GM19238 (cell line): ENCODE results near the gene MPPED1.

Experiments
- DNase-seq: peaks from one replicate; pipeline ENCODE4 v3.0.0; 2011; ENCODE audit warnings: low spot score; ENCODE audit not compliant: insufficient read length

Gene MPPED1

DNA sequence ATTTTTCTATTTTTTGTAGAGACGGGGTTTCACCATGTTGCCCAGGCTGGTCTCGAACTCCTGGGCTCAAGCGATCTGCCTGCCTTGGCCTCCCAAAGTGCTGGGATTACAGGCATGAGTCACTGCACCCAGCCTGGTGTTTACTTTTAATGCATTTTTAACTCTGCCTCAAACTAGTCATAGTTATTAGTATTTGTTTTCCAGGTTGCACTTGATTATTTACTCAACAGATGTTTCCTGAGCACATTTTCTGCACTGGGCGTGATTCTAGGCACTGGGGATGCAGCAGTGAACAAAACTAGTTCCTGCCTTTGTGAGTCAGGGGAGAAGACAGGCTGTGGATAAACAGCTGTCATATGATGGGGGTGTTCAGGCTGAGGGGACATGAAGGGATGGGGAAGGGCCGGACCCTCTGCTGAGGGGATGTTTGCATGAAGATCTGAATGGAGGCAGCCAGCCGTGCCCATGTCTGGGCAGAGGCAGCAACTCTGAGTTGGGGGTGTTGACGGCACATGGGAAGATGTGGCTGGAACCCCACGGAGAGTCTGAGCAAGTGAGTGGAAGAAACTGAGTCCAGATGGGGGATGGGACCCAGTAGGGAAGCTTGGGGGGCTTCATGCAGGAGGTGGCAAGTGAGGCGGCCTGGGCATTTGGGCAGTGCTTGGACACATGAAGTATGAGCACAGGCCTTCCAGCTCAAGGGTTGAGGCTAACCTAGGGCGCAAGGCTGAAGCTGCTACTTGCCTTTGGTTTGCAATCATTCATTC is 34.4 kb downstream of the MPPED1 start:
- no peak for DNase-seq

DNA sequence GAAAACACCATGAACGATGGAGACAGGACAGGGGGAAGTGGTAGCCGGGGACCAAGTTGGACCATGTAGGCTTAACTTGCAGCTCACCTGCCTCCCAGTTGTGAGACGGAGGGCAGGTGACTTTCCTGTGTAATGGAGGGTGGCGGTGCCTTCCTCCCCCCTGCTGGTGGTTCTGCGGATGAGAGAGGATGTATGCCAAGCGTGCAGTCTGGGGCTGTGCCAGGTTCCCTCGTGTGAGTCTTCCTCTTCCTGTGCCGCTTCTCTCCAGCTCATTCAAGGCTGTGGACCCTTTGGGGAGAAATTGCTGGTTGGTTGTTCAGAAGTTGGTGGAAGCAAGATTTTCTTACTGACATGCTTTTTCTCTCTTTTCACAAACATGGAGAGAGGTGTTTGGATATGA is 35.1 kb downstream of the MPPED1 start:
- no peak for DNase-seq

DNA sequence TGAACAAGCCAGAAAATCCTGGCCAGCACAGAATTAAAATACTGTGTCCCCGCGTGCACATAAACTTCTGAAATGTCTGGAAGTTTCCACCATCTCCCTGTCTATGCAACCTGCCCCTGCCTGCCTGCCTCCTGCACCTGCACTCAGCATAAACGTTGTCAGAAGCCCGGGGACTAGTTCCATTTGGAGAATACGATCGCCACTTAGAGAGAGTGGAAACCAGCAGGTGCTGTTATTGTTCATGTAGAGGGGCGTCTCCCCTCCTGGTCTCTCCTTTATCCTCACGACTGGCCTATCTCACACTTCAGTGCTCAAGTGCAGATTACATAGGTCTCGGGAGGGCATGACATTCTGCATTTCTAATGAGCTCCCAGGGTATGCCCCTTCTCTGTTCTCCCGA is 35.6 kb downstream of the MPPED1 start:
- DNase-seq: no peak

DNA sequence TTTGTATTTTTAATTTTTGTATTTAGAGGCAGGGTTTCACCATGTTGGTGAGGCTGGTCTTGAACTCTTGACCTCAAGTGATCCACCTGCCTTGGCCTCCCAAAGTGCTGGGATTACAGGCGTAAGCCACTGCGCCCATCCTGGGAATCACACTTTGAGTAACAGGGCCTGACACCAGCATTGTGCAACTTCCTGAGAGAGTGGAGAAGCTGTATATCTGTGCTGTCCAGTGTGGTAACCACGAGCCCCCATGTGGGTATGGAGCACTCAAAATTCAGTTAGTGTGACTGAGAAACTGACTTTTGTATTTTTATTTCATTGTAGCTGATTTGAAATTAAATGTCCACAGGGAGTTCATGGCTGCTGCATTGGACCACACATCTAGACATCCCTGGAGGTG is 36.2 kb downstream of the MPPED1 start:
- no peak for DNase-seq

DNA sequence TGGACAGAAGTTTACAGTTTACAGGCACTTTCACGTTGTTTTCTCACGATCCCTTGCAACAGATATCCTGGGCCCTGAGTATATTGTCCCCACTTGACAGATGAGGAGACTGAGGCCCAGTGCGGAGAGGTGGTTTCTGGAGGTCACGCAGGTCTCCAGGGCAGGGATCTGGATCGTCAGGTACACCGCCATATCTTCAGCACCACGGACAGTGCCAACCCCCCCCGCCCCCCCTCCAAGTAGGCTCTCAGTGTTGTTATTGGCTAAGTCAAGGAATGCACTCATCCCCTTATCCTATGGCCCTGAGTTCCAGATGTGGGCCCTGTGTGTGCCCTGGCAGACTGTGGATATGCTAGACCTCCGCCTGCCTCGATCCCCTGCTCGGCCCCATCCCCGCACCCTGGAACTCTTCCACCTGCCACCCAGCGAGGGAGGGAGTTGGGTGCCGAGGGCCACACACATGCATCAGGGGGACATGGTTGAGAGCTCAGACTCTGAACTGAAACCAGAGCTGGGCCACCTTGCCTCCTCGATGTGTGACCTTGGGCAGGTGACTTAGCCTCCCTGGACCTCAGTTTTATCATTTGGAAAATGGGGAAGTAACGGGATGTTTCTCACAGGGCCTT is 37.5 kb downstream of the MPPED1 start:
- DNase-seq: no peak

DNA sequence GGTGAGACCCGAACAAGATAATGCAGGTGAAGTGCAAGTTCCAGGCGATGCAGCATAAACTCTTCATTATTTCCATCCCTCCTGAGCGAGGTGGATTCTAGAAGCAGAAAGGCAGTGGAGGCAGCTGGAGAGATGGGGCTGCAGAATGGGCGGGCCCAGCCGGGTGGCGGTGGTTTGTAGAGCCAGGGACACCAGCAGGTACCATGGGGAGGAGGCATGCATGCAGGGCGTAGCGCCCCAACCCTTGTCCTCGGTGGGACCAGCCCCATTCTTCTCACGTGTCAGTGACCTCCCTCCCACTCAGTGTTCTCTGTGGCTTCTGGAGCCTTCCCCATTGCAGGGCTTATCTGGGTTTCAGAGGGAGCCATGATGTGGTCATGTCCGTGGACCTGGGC is 38.0 kb downstream of the MPPED1 start:
- DNase-seq: no peak

DNA sequence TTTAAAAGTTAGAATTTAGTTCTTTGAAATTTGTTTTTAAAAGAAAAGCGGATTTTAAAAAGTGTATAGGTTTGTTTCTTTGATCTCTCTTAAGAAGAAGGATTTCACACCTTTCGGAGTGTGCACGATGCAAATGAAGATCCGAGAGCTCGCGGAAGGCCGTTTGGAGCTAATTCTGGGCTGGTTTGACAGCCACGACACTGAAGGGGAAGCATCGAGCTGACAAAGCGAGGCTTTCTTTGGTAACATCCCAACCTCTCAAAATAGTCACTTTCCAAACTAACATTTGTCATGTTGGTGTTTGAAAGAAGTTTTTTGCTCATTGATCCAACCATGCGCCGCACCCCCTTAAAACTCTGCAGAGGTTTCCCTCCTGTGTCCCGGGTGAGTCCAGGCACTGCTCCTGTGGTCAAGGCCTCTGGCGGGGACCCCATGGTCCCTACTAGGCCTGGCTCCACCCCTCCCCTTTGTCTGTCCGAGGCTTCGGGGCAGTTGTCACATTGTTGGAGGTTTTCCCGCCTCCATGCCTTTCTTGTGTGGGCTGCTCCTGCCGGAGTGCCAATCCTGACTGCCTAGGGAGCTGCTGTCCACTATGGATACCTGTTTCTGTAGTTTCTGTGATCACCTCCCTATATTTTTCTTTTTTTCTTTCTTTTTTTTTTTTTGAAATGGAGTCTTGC is 39.7 kb downstream of the MPPED1 start:
- no peak for DNase-seq

DNA sequence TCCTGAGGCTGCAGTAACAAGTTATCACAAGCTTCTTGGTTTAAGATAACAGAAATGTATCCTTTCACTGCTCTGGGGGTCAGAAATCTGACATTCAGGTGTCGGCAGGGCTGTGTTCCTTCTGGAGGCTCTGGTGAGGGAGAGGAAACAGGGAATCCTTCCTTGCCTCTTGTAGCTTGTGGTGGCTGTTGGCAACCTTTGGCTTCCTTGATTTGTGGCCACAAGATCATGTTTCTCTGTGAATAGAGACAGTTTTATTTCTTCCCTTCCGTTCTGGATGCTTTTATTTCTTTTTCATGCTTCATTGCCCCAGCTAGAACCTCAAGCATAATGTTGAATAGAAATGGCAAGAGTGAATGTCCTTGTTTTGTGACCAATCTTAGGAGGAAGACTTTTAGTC is 44.0 kb downstream of the MPPED1 start:
- no peak for DNase-seq

DNA sequence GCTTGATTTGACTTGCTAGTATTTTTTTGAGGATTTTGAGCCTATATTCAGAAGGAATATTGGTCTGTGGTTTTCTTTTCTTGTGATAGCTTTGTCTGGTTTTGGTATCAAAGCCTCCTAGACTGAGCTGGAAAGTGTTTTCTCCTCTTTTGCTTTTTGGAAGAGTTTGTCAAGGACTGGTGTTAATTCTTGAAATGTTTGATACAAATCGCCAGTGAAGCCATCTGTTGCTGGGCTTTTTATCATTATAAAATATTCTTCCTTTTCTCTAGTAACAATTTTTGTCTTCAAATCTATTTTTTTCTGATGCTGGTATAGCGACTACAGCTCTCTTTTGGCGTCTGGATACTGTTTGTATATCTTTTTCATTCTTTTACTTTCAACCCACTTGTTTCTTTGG is 45.2 kb downstream of the MPPED1 start:
- DNase-seq: no peak

DNA sequence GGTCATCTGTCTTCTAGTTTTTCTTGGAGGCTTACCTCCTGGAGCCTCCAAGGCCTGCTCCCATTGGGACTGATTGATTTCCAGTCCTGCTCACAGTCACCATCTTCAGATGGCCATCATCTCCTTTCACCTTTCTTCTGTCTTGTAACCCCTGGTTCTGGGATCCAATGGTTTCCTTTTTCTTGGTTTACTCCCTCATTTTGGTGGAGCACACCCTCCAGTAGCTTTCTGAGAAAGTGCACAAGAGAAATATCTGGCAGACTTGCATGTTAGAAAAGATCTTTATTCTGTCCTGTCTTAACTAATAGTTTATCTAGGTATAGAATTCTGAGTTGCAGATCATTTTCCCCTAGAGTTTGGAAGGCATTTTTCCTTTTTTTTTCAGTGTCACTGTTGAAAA is 50.9 kb downstream of the MPPED1 start:
- no peak for DNase-seq

DNA sequence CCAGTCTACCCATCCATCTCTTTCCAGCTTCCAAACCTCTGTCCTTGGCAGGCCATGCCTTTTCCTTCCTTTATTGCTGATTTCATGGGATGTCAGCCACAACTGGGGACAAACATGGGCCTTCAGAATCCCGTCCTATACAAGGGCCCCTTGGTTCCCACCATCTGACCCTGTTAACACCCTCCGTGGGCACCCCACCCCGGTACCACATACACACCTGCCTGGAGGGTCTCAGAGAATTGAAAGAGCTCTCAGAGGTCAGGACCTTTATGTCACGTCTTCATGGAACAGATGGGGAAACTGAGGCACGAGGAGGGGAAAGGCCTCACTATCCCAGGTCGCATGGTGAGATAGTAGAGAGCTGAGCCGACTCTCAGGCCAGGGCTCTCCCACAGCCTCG is 53.0 kb downstream of the MPPED1 start:
- no peak for DNase-seq

DNA sequence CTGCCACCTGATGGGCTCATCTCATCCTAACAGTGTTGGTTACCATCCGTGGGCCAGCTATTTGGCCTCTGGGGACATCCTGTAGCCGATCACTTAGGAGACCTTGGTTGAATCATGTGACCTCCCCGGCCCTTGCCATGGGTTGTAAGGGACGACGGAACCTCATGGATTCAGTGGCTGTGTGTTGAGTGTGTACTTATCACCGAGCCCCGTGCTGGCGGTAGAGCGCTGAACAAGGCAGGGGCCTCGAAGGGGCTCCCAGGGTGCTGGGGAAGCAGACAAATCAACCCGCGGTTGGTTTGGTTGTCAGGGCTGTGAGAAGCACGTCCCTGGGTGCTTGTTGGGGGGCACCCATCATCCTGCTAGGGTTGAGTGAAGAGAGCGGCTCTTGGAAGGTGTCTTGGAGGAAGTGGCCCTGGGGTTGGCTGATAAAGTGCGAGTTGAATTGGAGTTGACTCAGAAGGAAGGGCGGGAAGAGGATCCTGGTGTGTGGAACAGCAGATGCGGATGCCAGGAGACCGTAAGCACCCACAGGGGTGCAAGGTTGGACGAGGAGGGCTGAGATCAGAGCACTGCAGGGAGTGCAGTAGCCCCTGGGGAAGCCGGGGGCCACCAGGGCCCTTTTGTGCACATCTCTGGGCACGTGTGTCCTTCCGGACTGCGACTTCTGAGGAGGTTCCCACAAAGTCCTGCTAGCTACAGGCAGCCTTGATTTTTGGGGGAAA is 53.6 kb downstream of the MPPED1 start:
- DNase-seq: no peak

DNA sequence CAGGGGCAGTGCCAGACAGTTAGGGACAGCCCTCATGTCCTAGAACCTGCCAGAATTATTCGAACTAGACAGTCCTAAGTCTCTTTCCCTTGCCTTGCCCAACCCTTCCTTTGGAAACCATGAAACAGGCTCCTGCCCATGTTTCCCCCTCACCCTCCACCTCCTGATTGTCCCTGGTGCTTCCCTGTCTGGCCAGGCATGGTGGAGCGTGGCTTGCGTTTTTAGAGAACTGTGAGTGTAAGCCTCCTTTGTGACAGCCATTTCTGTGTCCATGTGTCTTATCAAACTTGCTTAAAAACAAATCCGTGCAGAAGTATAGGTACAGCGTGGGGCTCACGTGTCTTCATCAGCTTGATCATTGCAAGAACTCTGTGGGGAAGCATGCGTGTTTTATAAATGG is 54.9 kb downstream of the MPPED1 start:
- DNase-seq: no peak

DNA sequence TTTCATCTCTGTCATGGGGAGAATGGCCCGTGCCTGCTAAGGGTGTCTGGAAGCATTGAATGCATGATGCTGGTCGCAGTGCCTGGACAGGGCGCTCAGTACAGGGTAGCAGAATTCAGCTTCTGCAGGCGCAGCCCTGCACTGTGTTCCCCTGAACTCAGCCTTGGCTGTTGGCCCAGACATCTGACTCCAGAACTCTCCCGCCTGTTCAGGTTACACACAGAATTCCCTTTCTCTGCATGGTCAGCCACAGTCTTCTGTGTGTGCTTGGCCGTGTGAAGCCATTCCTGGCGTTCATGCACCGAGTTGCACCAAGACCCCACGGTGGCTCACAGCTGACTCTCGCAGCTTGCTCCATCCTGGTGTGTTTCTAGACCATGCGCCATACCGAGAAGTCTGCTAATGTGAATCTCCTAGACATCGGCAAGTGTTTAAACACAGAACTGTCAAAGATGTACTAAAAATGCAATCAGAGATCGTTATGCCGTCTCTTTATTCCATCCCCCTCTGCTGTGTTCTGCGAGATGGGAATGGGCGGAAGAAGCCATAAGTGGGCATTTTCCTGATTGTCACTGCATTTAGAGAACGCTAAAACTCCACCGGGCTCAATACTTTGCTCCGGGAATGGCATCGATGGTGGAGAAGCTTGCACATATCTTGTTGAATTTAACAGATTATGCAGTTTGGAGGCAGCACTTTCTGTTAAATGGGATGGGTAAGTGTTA is 55.6 kb downstream of the MPPED1 start:
- DNase-seq: no peak

DNA sequence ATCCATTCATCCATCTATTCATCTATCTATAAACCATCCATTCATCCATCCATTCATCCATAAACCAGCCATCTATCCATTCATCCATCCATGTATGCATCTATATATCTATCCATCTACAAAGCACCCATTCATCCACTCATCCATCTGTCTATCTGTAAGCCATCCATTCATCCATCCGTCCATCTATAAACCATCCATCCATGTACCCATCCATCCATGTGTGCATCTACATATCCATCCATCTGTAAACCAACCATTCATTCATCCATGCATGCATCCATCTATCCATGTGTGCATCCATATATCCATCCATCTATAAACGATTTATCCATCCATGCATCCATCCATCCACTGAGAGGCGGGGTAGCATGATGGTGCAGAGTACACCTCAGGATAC is 58.4 kb downstream of the MPPED1 start:
- DNase-seq: no peak

DNA sequence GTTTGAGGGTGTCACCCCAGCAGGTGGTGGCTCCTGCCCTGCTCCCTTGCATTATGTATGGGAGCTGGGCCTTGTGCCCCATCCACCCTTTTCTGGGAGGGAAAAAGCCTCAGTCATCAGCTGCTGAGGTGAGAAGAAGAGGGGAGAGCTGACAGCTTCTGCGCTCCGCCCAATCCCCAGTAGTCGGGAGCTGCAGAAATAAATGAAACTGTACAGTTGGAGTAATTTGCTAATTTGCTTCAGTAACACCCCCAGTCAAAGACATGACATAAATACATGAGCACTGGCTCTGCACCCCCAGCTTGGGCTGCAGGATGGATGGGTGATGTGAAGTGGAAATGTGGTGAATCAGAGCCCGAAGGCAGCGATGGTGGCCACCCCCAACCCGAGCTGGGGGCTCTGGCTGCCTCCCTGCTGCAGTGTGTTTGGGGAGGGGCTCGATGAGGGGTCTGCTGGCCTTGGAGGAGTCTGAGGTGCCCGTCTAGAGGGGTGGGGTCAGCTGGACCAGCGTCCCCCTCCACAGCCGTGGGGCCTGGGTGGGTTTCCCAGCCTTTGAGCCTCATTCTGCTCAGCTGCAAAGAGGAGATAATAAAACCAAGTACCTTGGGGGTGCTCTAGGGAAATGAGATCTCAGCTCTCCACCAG is 59.2 kb downstream of the MPPED1 start:
- no peak for DNase-seq

DNA sequence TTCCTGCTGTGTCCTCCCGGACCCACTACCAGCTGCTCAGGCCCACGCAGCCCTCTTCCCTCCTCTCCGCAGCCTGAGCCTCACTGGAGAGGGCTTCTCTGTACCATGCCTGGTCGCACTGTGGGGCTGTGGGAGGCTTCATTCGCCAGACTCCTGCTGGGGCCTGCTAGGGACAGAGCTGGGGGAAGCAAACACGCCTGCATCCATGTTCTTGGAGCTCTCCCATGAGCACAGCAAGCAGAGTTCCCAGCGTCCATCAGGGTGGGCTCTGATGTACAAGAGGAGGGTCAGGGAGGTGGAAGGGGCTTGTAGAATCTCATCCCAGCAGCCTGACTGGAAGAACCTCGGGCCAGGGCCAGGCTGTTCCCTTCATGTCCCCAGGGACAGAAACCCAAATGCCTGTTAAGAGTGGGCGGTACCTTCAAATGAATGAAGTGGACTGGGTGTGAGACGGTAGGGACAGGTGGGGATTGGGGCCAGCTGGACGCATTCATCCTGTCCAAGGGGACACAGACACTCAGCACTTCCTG is 59.9 kb downstream of the MPPED1 start:
- DNase-seq: no peak

DNA sequence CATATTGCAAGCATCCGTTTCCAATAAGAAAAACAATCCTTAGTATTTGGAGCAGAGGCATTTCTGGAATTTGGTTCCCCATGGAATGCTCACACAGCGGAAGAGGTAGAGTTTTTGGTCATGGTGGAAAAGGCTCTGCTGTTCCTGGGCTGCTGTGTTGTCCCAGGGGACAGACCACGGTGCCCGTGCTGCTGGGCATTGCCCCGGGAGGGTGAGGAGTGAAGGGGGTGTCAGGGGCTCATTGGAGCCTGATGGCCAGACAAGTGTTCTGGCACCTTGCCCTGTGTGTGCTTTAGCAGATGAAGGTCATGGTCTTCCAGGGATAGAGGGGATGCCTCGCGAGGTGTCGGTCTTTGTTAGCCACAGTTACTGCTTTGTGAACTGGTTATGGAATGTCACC is 61.2 kb downstream of the MPPED1 start:
- no peak for DNase-seq

DNA sequence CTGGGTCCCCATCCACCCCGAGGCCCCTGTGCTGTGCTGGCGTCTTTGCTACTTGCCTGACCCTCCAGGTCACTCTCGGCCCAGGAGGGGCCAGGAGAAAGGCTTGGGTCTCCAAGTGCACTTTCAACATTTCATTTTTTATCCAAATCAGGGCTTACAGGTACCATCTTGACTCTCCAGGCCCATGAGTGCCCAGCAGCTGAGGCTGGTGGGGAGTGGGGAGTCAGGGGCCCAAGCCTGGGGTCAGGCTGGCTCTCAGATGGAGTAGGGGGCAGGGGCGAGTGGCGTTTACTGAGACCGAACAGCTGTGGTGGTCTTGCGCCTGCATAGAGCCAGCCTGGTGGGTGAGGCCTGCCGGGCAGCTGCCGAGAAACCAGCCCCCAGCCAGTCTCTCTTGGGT is 61.6 kb downstream of the MPPED1 start:
- no peak for DNase-seq

DNA sequence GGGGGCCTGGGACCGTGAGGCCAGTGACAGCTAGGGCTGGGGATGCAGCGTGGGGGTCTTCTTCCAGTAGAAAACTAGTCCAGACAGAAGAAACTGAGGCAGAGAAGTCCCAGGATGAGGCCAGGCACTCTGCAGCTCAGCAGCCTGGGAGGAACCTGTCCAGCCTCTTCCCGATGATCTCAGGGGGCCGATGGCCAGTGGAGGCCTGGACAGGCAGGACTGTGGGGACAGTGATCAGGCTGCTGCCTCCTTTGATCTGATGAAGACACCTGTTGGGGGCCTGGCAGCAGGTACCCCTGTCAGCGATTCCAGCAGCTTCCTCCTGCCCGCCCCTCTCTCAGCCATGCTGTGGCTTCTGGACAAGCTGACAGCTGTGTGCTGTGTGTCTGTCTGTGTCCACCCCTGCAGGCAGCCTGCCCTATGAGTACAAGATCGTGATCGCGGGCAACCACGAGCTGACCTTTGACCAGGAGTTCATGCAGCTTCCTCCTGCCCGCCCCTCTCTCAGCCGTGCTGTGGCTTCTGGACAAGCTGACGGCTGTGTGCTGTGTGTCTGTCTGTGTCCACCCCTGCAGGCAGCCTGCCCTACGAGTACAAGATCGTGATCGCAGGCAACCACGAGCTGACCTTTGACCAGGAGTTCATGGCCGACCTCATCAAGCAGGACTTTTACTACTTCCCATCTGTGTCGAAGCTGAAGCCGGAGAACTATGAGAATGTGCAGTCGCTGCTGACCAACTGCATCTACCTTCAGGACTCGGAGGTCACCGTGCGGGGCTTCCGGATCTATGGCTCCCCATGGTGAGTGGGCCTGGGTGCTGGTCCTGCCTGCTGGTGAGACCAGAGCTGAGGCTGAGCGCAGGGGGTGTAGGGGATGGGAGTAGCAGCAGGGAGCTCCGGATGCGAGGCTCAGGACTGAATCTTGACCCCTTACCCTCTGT is 62.6 kb downstream of the MPPED1 start:
- no peak for DNase-seq
